ENCODE measurements around the gene NGRN. TPM values are rescaled to one million over a fixed set of nuclear protein-coding genes. Genes with fewer than 3 reads are reported as not detected.

The NGRN gene
- total RNA-seq, 1 experiment from 2014 or later = 137 TPM

- ChIA-PET CTCF (no interaction called here), POLR2A (no interaction called here)
- intact Hi-C loops (cut with micrococcal nuclease; ENCODE audit: unreplicated experiment) (no loop called here), in situ Hi-C loops (cut with HindIII; ENCODE audit: low pct_unique_long_range_greater_than_20kb, low sequenced_read_pairs) (no loop called here)
- Histone ChIP-seq H3K4me3 (ENCODE audit: low read depth in 2 of 2, low read length in 2 of 2) (no peak overlapping the region), H3K27me3 (ENCODE audit: control insufficient read depth, insufficient read depth, low read length) (no peaks in the 10 kb centered on the region), H3K9me3 (ENCODE audit: control insufficient read depth, insufficient read depth, low read depth, low read length) (no peaks in the 10 kb centered on the region), H3K27ac (ENCODE audit: low read length) (no peak overlapping the region), H3K4me1 (ENCODE audit: control insufficient read depth, insufficient read depth, low read length) (no peaks in the 10 kb centered on the region), H3K36me3 (ENCODE audit: control insufficient read depth, insufficient read depth, low read length) (no peaks in the 10 kb centered on the region; the same call in 1 of the 2 replicates)
- no peak for TF ChIP-seq SIN3A (IDR thresholded peaks at IDR 0.05; ENCODE audit: borderline replicate concordance, insufficient read depth, low read depth, low read length)
- TF ChIP-seq TCF7L2 (IDR thresholded peaks at IDR 0.05; ENCODE audit: low read depth, low read length) = no peak
- no peak for TF ChIP-seq REST (IDR thresholded peaks at IDR 0.05; ENCODE audit: insufficient read depth in 1 of 2, low read depth in 2 of 2, low read length in 1 of 2)
- TF ChIP-seq POLR2AphosphoS5 (IDR thresholded peaks at IDR 0.05; ENCODE audit: low read depth, low read length) = no peak
- no peak for TF ChIP-seq CTCF (IDR thresholded peaks at IDR 0.05)
- ATAC-seq (0 out of 2 replicates have a peak, but pooled peaks have one; percentile 15), DNase-seq (ENCODE audit: low read depth, low spot score) (no peak)
- BruUV-seq (replicated peaks) = no TSS peak
Observed at GRCh38 chr15:90241343-90242192, 23.9 kb upstream of the NGRN start.

GRCh38 chr15:90243943-90244639 is 21.4 kb upstream of the NGRN start:
- no peak for TF ChIP-seq REST (IDR thresholded peaks at IDR 0.05; ENCODE audit: insufficient read depth in 1 of 2, low read depth in 2 of 2, low read length in 1 of 2)
- TF ChIP-seq POLR2AphosphoS5 (IDR thresholded peaks at IDR 0.05; ENCODE audit: low read depth, low read length) = no peak
- TF ChIP-seq TCF7L2 (IDR thresholded peaks at IDR 0.05; ENCODE audit: low read depth, low read length) = no peak
- no peak for TF ChIP-seq CTCF (IDR thresholded peaks at IDR 0.05)
- TF ChIP-seq SIN3A (IDR thresholded peaks at IDR 0.05; ENCODE audit: borderline replicate concordance, insufficient read depth, low read depth, low read length) = no peak
- in situ Hi-C loops (cut with HindIII; ENCODE audit: low pct_unique_long_range_greater_than_20kb, low sequenced_read_pairs) = no loop called here
- Histone ChIP-seq H3K4me1 (ENCODE audit: control insufficient read depth, insufficient read depth, low read length) (no peaks in the 10 kb centered on the region), H3K27ac (ENCODE audit: low read length) (no peak overlapping the region), H3K4me3 (ENCODE audit: low read depth in 2 of 2, low read length in 2 of 2) (no peak overlapping the region), H3K27me3 (ENCODE audit: control insufficient read depth, insufficient read depth, low read length) (no peaks in the 10 kb centered on the region), H3K9me3 (ENCODE audit: control insufficient read depth, insufficient read depth, low read depth, low read length) (no peaks in the 10 kb centered on the region), H3K36me3 (ENCODE audit: control insufficient read depth, insufficient read depth, low read length) (no peaks in the 10 kb centered on the region)
- intact Hi-C loops (cut with micrococcal nuclease; ENCODE audit: unreplicated experiment) = no loop called here
- no peak for ATAC-seq
- BruUV-seq (replicated peaks) = no TSS peak
- no peak for DNase-seq (ENCODE audit: low read depth, low spot score)
- POLR2A ChIA-PET = no interaction called here
- CTCF ChIA-PET = interaction anchor here (0.7 kb wide), 1 partner anchor 10 kb away, joined by 4 read pairs; the partner anchor contains the start of gene GDPGP1

All from Panc1 (cell line).